COR-L47 (cell line): Measurements from ENCODE around the gene PKP4.

Source experiments
- DNase-seq: peaks from one replicate; lab custom pipeline; 2025; lab: John Stamatoyannopoulos, UW

PKP4 gene

DNA sequence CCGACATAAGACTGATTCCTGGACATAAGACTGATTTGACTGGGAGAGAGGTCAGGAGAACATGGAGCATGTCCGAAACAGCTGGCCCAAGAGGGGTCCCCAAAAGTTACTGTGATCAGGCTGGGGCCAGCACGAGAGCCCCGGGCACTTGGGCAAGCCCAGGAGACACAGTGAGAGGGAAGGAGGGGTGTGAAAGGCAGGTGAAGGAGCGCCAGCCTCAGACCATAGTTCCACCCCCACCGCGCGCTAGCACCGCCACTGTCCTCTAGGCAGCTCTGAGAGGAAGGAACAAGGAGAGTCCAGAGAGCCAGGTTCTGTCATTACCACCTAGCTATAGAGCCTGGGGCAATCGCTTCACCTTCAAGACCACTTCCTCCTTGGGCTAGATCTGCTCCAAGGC lies 260.2 kb downstream of the PKP4 start:
- no peak for DNase-seq

DNA sequence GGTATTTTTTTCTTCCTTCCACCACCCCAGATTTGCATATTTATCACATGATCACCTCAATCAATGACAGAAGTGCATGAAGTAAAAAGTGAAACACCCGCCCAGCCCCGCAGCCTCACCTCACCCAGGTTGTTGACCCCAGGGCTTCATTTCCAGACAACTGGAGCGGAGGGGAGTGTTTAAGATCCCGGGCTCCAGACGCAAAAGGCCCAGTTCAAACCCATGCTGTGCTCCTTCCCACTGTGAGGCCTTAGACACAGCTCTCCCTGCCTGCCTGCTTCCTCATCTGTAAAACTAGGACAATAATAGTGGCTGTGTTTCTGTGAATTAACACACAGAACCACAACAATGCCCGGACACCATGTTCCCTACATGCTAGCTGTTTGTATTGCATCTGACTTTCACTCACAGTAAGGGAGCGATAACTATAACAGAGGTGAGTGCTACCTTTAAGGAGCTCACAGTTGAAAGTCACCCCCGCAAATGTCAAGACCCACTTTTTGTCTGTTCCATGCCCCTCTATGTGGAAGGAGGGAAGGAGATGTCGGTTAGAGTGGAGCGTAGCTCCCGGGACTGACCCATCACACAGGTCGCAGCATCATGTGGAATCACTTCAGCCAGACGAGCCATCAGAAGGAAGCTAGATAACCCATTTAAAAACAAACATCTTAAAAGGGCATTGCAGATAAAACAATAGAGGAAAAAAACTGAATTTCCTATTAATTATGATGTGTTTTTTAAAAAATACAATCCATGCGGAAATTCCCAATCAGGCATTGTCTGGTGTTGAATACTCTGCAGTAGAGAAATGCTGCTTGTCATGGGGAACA lies 260.8 kb downstream of the PKP4 start:
- DNase-seq: no peak

DNA sequence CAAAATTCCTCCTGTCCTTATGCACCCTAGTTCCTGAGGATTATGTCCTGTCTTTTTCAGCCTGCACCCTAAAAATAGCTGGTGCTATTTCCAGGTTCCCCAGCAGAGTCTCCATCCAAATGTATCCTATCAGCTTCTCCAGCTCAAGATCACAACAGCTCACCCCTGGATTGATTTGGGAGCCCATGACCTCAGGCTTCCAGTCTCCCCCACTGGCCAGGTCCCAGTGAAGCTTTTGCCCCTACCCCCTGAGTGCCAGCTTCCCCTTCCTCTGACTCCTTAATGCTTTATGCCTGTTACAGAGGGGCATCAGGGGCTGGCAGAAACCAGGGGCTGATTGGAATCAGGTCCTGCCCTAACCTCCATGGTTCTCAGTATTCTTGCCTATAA lies 261.4 kb downstream of the PKP4 start:
- no peak for DNase-seq

DNA sequence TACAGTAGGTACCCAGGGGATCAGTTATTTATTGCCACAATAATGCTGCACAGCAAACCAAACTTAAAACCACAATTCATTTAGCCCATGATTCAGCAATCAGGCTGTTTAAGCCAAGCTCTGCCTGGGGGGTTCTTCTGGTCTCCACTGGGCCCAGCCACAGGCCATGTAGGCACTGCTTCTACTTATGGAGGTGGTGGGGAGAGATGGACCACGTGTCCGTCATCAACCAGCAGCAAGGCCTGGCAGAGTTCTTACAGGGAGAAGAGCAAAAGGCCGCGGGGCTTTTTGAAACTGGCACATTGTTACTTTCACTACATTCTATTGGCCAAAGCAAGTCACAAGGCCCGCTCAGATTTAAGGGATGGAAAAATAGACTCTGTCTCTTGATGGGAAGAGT lies 262.1 kb downstream of the PKP4 start:
- no peak for DNase-seq

DNA sequence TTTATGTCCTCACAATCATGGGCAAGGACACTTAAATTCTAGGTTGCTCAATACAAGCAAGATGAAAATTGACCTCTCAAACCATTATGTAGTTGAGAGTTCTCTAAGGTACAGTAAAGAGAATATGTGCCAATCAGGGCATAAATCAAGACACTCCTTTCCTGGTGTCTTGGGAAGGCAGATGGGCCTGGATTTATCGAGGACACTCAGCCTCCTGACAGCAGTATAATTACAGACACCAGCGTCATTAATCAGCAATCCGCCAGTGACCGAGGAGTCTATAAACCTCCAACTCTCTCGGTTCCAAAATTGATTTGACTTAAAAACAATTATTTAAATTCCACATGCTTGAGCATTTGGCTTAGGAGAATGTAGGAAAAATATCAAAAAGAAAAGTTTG lies 262.7 kb downstream of the PKP4 start:
- no peak for DNase-seq

DNA sequence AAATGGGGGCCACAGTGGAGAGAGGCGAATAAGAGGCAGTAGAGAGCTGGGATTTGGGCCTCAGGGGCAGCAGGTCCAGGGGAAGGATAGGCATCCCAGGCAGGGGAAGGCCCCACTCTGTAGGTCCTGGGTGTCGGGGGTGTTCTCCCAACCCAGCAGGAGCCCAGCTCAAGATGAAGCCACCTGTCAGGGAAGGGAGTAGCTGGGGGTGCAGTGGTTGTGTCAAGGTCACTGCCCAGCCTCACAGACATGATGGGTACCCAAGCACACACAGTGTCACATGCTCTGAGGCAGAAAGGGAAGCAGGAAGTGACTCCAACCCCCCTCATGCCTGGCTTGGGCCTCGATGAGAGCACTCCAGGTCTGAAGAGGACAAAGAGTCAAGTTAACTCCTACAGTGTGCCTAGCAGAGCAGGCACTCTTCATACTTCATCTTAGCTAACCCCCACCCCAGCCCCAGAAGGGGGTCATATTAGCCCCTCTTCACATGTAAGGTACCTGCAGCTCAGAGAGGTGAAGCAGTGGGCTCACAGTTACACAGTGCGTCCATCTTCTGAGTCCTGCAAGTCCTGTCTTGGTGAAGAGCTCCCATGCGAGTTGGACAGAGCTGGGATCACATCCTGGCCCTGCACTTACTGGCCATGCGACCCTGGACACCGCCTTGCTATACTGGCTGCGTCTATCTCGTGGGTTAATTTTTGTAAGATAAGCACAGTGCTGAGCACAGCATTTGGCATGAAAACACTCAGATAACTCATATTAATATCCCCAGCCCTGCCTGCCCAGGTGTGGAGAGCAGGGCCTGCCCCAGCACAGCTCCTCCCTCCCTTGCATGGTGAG lies 265.7 kb downstream of the PKP4 start:
- no peak for DNase-seq

DNA sequence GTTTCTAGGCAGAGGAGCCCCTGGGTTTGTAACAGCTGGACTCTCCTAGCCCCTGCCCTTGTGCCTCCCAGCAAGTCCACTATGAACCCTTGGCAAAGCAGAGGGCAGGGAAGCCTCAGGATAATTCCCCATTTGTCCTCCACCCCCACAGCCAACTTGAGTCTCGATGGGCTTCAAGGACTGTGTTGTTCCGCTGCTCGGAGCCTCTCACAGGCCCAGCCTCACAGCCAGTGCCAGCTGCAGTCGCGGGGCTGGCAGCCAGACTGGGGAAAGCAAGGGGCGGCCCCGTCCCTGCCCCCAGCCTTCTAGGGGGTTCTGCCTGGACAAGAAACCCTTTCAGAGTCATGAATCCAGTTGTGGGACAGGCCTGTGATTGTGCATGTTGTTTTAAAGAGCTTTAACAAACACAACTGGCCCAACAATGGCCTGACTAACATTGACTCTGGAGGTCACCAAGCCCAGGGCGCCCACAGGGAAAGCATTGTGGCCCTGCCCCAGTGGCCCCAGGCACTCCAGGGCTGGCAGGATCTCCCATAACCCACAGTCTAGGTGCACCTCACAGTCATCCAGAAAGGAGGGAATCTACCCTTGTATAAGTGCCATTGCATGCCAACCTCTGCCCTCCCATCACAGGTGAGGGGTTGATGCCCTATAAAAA lies 266.6 kb downstream of the PKP4 start:
- no peak for DNase-seq

DNA sequence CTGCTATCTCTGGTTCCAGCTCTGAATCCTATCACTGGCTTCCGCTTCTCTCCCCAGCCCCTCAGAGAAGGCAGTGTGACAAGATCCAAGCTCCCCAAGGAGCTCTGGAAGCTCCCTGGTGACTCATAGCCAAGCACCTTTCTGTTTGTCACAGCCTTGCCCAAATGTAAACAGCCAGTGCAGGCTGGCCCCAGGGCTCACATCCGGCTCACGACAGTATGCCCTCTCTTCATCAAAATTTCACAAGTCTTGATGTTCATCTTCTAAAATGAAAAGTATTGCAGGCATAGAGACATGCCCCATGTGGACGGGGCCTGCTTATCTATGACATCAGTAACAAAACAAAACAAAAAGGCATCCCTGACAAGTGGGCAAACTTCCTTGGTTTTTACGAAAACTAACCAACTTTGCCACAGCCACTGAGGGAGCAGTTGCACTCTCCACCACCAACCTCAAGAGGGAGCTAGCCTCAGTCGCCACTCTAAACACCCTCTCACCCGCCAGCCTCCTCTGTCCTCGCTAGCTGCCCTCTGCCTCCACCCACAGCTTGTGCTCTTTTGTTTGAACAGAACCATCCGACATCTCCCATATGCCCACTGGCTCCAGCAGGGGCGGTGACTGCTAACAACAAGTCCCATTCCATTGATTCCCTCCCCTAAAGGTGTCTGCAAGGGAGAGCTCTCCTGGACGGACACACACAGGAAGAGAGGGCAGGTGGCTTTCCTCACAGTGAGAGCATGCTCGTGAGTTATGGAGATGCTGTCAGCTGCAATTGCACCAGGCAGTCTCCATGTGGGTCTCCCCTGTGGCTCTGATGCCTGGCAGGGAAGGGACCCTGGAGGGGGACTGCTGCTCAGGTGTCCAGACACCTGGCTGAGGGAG lies 267.4 kb downstream of the PKP4 start:
- DNase-seq: no peak

DNA sequence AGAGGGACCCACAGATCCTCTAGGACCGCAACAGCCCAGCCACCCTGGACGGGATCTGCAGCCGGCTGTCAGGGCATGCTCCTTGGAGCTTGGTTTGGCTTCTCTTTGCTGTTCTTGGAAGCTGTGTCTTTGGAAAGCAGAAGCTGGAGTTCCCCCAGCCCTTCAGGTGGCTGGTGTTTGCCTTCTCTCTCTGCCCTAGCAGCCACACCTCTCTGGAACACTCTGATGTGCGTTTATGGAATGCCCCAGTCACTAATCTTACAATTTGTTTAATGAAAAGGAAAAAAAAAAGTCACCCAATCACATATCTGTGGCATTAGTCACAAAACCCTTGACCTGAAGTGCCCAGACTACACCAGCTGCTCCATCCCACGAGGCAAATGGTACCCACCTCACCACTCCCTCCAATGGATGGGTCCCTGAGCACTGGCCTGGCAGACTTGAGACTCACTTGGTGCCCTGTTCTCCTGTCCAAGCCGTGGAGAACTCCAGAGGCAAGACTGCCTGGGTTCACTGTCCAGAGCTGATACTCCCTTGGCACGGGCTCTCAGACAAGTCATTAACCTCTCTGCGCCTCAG lies 268.1 kb downstream of the PKP4 start:
- no peak for DNase-seq

DNA sequence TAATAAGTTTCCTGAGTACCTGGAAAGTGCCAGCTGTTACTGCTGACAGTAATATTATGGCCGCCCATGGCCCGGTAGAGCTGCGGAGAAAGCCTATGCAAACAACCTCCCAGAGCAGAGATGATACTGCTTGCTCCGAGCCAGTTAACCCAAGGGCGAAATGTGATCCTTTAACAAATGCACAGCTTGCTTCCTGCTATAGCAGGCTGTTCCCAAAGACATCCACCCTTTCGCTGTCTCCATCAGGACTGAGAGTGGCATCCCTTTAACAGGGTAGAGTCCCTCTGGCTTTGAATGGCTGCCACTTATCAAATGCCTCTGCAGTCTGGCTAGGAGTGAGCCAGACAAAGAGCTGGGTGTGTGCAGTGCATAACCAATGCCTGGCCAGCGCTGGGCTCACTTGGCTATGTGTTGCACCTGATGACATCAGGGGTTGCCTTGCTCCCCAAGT lies 268.7 kb downstream of the PKP4 start:
- DNase-seq: peak; percentile 45

DNA sequence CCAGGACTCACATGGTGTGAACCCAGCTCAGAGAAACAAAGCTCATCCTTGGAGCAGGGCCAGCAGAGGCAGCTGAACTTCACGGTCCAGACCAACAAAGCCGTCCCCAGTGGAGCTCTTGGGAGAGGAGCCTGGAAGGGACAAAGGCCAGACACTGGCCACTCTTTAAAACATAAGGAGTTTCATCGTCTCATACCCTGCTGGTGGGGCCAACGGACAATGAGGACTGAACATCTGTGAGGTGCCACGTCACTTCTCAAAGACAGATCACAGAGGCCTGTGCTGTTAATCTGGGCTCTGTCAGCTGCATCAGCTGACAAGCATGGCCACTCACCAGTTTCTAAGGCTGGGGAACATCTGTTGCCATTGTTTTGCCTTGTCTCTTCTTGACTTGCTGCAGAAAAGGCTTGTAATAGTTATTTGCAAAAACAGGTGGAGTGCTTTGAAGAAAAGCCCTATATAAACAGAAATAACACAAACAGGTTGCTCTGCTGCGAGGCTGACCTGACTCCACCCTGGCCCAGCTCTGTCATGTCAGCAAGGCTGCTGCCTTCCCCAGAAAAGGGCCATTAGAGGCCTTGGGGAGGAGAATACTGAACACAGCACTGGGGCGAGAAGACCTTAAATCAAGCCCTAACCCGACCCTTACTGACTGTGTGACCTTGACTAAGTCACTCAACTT lies 270.3 kb downstream of the PKP4 start:
- peak; percentile 37 for DNase-seq

DNA sequence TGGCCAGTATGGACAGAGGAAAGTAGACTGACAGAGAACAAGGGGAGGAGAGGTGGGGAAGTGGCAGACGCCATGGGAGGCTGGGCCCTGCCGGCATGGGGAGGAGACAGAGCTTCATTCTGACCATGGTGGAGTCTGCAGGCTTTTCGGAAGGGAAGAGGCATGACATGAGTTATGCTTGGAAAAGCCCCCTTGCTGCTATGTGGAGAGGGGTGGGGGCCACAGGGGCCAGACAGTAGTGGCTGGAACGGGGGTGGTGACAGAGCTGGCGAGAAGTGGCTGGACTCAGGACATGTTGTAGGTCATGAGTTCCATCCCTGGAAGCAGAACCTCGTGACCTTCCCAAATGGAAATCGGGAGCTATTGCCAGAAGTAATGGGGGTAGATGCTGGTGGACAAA lies 271.7 kb downstream of the PKP4 start:
- no peak for DNase-seq

DNA sequence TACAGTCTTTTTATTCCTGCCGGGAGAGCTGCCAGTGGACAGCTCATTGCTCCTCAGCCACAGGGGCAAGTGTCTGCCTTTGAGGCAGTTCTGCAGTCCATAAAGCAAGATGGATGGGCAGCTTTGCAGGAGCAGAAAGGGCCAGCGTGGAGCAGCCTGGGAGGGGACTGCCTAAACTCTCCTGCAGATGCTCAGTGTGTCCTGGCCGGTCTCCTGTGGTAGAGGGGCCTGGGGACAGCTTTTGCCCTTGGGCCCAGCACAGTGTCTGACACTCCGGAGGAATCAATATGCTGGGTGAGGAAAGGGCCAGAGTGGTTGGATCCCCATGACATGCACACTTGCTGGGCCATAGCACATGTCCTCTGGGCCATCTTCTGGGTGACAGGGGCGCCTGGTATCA lies 272.7 kb downstream of the PKP4 start:
- no peak for DNase-seq

DNA sequence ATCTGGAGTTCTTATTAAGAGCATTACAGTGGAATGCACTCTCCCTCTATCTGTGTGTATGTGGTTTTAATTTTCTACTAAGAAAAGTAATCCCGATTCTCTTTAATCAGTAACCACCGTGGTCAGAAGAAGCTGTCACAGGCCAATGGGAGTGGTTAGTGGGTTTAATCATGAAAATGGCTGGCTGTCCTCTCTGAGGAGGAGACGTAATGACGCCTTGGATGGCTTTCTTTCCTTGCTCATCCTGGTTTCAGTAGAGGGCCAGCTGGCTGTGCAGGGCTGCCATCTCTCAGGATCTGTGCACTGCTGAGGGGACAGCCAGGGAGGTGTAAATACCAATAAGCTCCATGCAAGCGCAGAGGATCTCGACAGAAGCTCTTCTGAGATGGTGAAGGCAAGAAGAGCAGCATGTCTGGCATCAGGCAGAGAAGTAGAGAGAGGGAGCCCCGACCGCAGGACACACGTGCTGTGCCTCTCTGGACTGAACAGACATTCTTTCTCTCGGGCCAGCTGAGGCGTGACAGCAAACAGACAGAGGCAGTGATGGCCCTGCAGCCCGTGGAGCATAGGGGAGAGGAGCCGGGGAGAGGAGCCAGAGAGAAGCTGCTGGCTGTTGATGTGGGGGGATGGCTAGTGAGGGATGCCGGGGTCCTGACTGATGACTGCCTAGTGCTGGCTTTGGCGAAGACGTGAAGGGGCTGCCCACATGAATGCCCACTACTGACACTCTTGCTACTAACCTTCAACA lies 273.3 kb downstream of the PKP4 start:
- DNase-seq: no peak

DNA sequence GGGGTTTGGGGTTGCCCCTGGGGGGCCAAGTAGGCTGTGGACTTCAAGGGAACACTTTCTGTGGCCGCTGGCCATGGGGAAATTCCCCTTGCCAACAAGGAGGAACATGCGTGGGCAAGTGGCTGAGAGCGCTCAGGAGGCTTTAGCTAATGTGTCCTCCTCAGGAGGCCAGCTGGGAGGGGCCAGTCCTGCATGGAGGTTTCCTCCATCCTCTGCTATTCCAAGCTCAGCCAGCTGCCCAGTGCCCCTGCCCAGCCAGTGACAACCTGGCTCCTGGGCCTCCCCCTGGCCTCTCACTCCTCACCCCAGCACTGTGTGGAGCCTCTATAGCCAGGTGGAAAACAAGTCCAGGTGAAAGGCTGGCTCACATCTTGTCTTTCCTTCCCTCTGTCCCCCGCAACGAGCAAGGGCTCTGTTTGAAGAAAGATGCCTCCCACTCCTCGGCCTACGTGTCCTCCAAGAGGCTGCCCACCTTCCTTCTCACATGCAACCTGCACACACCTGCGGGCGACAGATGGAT lies 273.9 kb downstream of the PKP4 start:
- no peak for DNase-seq

DNA sequence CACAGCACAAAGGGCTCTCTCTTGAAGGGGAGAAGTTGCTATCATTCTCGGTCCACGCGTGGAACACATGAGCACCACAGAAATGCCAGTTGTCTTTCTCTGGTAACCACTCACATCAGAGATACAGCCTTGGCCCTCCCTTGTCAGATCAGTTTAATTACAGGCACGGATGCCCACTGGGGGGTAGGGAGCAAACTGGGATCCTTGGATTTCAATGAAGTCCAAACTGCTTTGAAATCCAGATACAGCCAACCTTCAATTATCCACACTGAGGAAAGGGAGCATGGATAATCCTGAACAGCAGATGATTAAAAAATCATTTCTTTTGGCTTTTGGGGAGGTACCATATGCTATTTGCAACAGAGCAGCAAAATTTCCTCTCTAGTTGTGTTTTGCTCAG lies 274.6 kb downstream of the PKP4 start:
- DNase-seq: no peak
